GM12874 (cell line): Measurements from ENCODE around the gene TIGAR.

Experiments
- CTCF ChIP-seq: IDR thresholded peaks from 2 replicates; pipeline ENCODE4 v1.5.1; 2011; ENCODE audit warnings: low read depth, mild to moderate bottlenecking, control low read depth, low read length, moderate library complexity; ENCODE audit not compliant: insufficient read depth

The TIGAR gene

GRCh38 chr12:4280351-4281163 is 40.5 kb upstream of the TIGAR start:
- no peak for TF ChIP-seq CTCF

GRCh38 chr12:4281173-4281654 is 39.8 kb upstream of the TIGAR start:
- no peak for TF ChIP-seq CTCF

- TF ChIP-seq CTCF, result no peak
Observed at GRCh38 chr12:4282103-4282891, 38.7 kb upstream of the TIGAR start.

DNA sequence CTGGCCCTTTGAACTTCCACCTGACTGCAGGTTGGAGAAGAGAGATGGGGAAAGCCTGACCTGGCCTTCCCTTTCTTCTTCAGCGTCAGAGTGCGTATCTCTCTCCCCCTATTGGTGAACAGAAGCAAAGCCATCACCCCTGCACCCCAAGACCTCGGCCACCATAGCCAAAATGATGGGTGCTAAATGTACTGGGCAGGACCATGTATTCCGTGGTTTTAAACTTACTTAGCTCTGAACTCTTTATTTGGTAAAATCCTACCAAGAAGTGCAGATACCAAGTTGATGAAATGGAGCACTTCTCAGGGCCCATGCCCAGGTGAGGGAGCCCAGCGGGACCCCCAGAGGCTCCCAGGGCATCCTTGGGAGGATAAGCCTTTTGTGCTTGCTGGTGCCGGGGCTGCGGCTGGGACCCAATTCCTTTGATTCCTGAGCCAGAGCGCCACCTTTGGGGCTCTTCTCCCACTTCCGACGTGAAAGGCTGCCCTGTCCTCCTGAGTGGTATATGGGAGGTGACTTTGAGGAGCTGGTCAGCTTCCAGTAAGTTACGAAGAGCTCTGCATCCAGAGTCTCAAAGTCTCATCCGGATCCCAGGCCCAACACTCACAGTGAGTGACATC is 38.0 kb upstream of the TIGAR start:
- TF ChIP-seq CTCF, result 0 out of 2 replicates have a peak, but pooled peaks have one; percentile 8

DNA sequence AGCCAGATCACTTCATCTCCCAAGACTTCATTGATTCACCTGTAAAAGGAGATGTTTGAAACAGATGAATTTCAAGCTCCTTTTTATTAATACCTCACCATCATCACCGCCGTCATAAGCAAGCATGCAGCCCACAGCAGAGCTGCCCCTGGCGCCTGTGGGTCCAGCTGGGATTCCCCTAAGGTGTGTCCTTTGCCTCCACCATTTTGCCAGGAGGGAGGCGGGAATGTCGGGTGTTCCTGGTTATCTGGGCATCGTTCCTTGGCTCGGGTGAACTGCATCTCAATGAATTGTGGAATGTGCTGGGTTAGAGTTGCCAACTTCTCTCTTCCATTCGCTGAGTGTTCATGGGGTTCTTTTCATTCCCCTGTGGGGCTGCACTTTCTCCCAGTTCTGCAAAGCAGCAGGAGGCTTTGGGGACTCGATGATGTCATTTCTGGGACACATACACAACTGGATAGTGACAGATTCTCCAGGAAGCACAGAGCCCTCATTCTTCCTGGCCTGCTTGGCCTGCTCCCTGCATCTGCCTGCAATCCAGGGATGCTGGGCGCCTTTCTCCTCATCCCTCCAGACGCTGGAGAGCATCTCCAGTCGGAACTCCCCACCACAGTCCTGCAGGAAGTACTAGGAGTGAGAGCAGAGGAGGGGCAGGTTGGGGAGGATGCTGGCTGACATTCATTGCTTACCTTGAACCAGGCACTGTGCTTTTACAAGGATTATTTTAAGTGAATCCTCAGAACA is 37.3 kb upstream of the TIGAR start:
- TF ChIP-seq CTCF, result no peak

GRCh38 chr12:4284306-4284705 is 36.7 kb upstream of the TIGAR start:
- no peak for TF ChIP-seq CTCF
